Measurements from ENCODE around the gene ZNF708. TPM values are rescaled to one million over a fixed set of nuclear protein-coding genes. Genes with fewer than 3 reads are reported as not detected.
"Not testable (repeated sequence)": the region's sequence is repeated elsewhere in the genome, so short reads cannot be mapped to it uniquely, and the experiment has no call there.

Gene ZNF708
- polyA plus RNA-seq, 3 donors, result 15.1 to 22.3 (median 21.3) TPM

- no peak for DNase-seq
Measured at GRCh38 chr19:21264891-21265290, 64.3 kb downstream of the ZNF708 start.

GRCh38 chr19:21264416-21264815 lies 64.8 kb downstream of the ZNF708 start:
- DNase-seq, result no peak

GRCh38 chr19:21260848-21261381 lies 68.3 kb downstream of the ZNF708 start:
- not testable (repeated sequence) for DNase-seq

- no peak for DNase-seq
Measured at GRCh38 chr19:21260164-21260847, 68.9 kb downstream of the ZNF708 start.

- DNase-seq, result not testable (repeated sequence)
Measured at GRCh38 chr19:21259421-21260124, 69.6 kb downstream of the ZNF708 start.

GRCh38 chr19:21256722-21257121 lies 72.5 kb downstream of the ZNF708 start:
- DNase-seq, result peak; percentile 8

Other genes starting within 250 kb of the ZNF708 start
- 10 to 100 TPM; 13.1 to 17.7 (median 13.6) TPM for gene ZNF714, start 247.2 kb downstream of the ZNF708 start, polyA plus RNA-seq (ENCODE audit: insufficient read length in 3 of 3)
- gene ZNF431, start 187.4 kb downstream of the ZNF708 start, polyA plus RNA-seq (ENCODE audit: insufficient read length in 3 of 3), result 10 to 100 TPM; 15.3 to 32.4 (median 31.8) TPM
- gene ZNF738, start 29.6 kb upstream of the ZNF708 start, polyA plus RNA-seq (ENCODE audit: insufficient read length in 3 of 3), result 10 to 100 TPM; 31.0 to 45.5 (median 37.4) TPM
- gene ZNF493, start 67.7 kb upstream of the ZNF708 start, polyA plus RNA-seq (ENCODE audit: insufficient read length in 3 of 3), result 10 to 100 TPM; 17.5 to 30.2 (median 30.2) TPM
- 10 to 100 TPM; 21.5 to 34.9 (median 31.4) TPM for gene ZNF429, start 176.2 kb upstream of the ZNF708 start, polyA plus RNA-seq (ENCODE audit: insufficient read length in 3 of 3)